CD14-positive monocyte (primary cell): Measurements from ENCODE around the gene CFAP157. TPM values are rescaled to one million over a fixed set of nuclear protein-coding genes. Genes with fewer than 3 reads are reported as not detected.

ENCODE experiments used
- DNase-seq, 3 donors: peaks; one replicate each; pipeline ENCODE4 v3.0.0-alpha.2; 2011 to 2022
- H2AFZ ChIP-seq: 2 replicates; pipeline ENCODE4 v1.6.0; 2012; ENCODE audit warnings: mild to moderate bottlenecking, low read depth, low read length, inconsistent platforms; ENCODE audit not compliant: insufficient read depth, poor library complexity, severe bottlenecking
- H3K27ac ChIP-seq, 2 donors: 1 replicate in 1 of 2; 2 replicates in 1 of 2; pipeline ENCODE4 v1.5.1; 2012 to 2013; ENCODE audit warnings: low read length in 2 of 2, control low read depth in 1 of 2, inconsistent platforms in 1 of 2, low read depth in 1 of 2, mild to moderate bottlenecking in 1 of 2
- H3K27me3 ChIP-seq, 2 donors: one replicate each; pipeline versions ENCODE4 v1.6.0 to v1.6.1; 2011 to 2013; ENCODE audit warnings: low read length in 2 of 2; ENCODE audit not compliant: control insufficient read depth in 2 of 2, insufficient read depth in 2 of 2
- H3K36me3 ChIP-seq, 2 donors: replicated peaks in 1 of 2; 1 replicate in 1 of 2; 2 replicates in 1 of 2; pipeline versions ENCODE4 v1.5.1 to v1.6.1; 2012 to 2013; ENCODE audit warnings: low read length in 2 of 2, control low read depth in 1 of 2, inconsistent platforms in 1 of 2, mild to moderate bottlenecking in 1 of 2; ENCODE audit not compliant: insufficient read depth in 2 of 2, control insufficient read depth in 1 of 2
- H3K4me1 ChIP-seq, 2 donors: 1 replicate in 1 of 2; 2 replicates in 1 of 2; pipeline versions ENCODE4 v1.5.1 to v1.6.1; 2012 to 2013; ENCODE audit warnings: low read length in 2 of 2, control low read depth in 1 of 2, inconsistent platforms in 1 of 2, mild to moderate bottlenecking in 1 of 2, moderate library complexity in 1 of 2; ENCODE audit not compliant: insufficient read depth in 2 of 2, control insufficient read depth in 1 of 2
- H3K4me2 ChIP-seq: replicated peaks from 2 replicates; pipeline ENCODE3; 2012; ENCODE audit warnings: low read length, moderate library complexity, mild to moderate bottlenecking; ENCODE audit not compliant: poor library complexity, severe bottlenecking; ENCODE audit errors: extremely low read depth
- H3K4me3 ChIP-seq, 3 experiments: fragments of 200-600 bp in 1 of 3; sonication (generic) in 1 of 3; replicated peaks in 1 of 3; 1 replicate in 2 of 3; 2 replicates in 1 of 3; pipeline ENCODE4 v1.5.1; 2011 to 2013; ENCODE audit warnings: low read length in 3 of 3, mild to moderate bottlenecking in 3 of 3, control low read depth in 2 of 3, low read depth in 2 of 3, inconsistent platforms in 1 of 3, moderate library complexity in 1 of 3
- H3K79me2 ChIP-seq: 2 replicates; pipeline ENCODE4 v1.6.0; 2012; ENCODE audit warnings: mild to moderate bottlenecking, control low read depth, inconsistent platforms, low read length, moderate library complexity; ENCODE audit not compliant: insufficient read depth
- H3K9ac ChIP-seq: 2 replicates; pipeline ENCODE4 v1.6.0; 2017; ENCODE audit warnings: low read length, mild to moderate bottlenecking; ENCODE audit not compliant: insufficient read depth, poor library complexity, severe bottlenecking
- H3K9me3 ChIP-seq, 2 donors: replicated peaks in 1 of 2; 1 replicate in 1 of 2; 2 replicates in 1 of 2; pipeline versions ENCODE4 v1.5.1 to v1.6.1; 2012 to 2013; ENCODE audit warnings: low read length in 2 of 2, control low read depth in 1 of 2; ENCODE audit not compliant: control insufficient read depth in 1 of 2, insufficient read depth in 1 of 2
- H4K20me1 ChIP-seq: 2 replicates; pipeline ENCODE4 v1.6.0; 2012; ENCODE audit warnings: mild to moderate bottlenecking, low read length, control low read depth, moderate library complexity; ENCODE audit not compliant: insufficient read depth
- H3K27ac Mint-ChIP-seq, 7 donors: one replicate each; pipeline ENCODE4 v1.8.0; 2020; ENCODE audit warnings: mild to moderate bottlenecking in 7 of 7, mixed read lengths in 7 of 7, moderate library complexity in 6 of 7, inconsistent platforms in 2 of 7
- H3K27me3 Mint-ChIP-seq, 3 donors: one replicate each; pipeline ENCODE4 v1.8.0; 2021 to 2022; ENCODE audit warnings: low read depth in 3 of 3, mild to moderate bottlenecking in 3 of 3, mixed read lengths in 3 of 3, moderate library complexity in 3 of 3, inconsistent platforms in 1 of 3
- H3K36me3 Mint-ChIP-seq, 2 donors: one replicate each; pipeline ENCODE4 v1.8.0; 2020; ENCODE audit warnings: mixed read lengths in 2 of 2, inconsistent platforms in 1 of 2, mild to moderate bottlenecking in 1 of 2
- H3K4me1 Mint-ChIP-seq: one replicate; pipeline ENCODE4 v1.8.0; 2020; ENCODE audit warnings: mild to moderate bottlenecking, mixed read lengths
- H3K4me3 Mint-ChIP-seq, 2 donors: one replicate each; pipeline ENCODE4 v1.8.0; 2020; ENCODE audit warnings: mild to moderate bottlenecking in 2 of 2, mixed read lengths in 2 of 2, moderate library complexity in 1 of 2
- H3K9me3 Mint-ChIP-seq, 7 donors: one replicate each; pipeline ENCODE4 v1.8.0; 2020 to 2022; ENCODE audit warnings: mixed read lengths in 7 of 7, mild to moderate bottlenecking in 6 of 7, moderate library complexity in 6 of 7, inconsistent platforms in 2 of 7
- WGBS: methylation state at CpG from one replicate; pipeline ENCODE4 v1.1.5; 2013; ENCODE audit warnings: missing lambda C conversion rate; ENCODE audit not compliant: insufficient coverage; 5-methylcytosine and 5-hydroxymethylcytosine counted together
- intact Hi-C, 2 donors: fragments of 100-400 bp; cut with micrococcal nuclease; formaldehyde crosslinking; loops; one replicate each; pipeline versions ENCODE4 v1.15.0 to v1.15.1; 2023
- polyA plus RNA-seq, 3 donors: library from polyadenylated mRNA; depleted of rRNA in 1 of 3; unstranded in 2 of 3; stranded (reverse) in 1 of 3; fragments of 300-500 nt in 2 of 3; fragments of >200 nt in 1 of 3; fragmentation: Illumina TruSeq in 2 of 3; gene quantifications; 1 replicate in 2 of 3; 2 replicates in 1 of 3; pipeline ENCODE4 v1.2.3, GENCODE V29; 2012 to 2021
- TF ChIP-seq, protein P1 (sequence below): fragments of 200-600 bp; IDR thresholded peaks from one replicate; pipeline ENCODE4 v1.8.0; 2022; ENCODE audit warnings: antibody characterized with exemption, mild to moderate bottlenecking

The CFAP157 gene
- polyA plus RNA-seq, 3 donors: 0.06 to 0.09 TPM; not detected in 1

DNA sequence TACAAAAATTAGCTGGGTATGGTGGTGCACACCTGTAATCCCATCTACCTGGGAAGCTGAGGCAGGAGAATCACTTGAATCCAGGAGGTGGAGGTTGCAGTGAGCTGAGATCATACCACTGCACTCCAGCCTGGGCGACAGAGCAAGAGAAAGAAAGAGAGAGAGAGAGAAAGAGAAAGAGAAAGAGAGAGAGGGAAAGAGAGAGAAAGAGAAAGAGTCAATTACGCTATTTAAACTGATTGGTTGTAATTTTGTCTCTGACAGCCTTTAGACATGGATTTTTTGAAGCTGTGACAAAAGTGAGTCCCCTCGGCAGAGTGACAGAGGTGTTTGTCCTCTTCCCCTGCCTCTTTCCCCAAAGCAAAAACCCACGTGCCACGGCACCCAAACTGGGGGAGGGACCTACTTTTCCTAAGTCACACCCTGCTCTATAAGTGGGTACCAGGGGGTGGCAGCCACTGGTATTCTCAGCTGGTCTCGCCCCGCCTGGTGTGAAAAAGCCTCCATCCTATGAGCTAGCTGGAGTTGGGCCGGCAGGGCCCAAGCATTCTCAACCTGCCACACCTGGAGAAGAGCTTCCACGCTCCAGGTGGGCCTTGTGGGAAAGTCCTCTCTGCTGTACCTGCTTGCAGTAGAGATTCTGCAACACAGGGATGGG, 3.4 kb upstream of the CFAP157 start:
- Histone ChIP-seq H4K20me1 (no peaks in the 10 kb centered on the region), H3K4me2 (no peak overlapping the region), H3K27me3 (no peaks in the 10 kb centered on the region), H3K79me2 (no peaks in the 10 kb centered on the region), H3K4me1 (peaks cover 7 to 8% of the 10 kb centered on the region in 2 donors), H3K36me3 (no peaks in the 10 kb centered on the region), H3K4me3 (no peak overlapping the region), H3K9me3 (no peaks in the 10 kb centered on the region), H3K9ac (no peak overlapping the region), H3K27ac (no peak overlapping the region), H2AFZ (no peak overlapping the region)
- intact Hi-C loops: no loop called here
- H3K4me1 Mint-ChIP-seq: peaks cover 19% of the 10 kb centered on the region
- H3K4me3 Mint-ChIP-seq: no peak overlapping the region
- H3K36me3 Mint-ChIP-seq: no peaks in the 10 kb centered on the region
- WGBS: 100% methylated on average over 2 of the region's 9 CpGs
- TF ChIP-seq, protein P1, sequence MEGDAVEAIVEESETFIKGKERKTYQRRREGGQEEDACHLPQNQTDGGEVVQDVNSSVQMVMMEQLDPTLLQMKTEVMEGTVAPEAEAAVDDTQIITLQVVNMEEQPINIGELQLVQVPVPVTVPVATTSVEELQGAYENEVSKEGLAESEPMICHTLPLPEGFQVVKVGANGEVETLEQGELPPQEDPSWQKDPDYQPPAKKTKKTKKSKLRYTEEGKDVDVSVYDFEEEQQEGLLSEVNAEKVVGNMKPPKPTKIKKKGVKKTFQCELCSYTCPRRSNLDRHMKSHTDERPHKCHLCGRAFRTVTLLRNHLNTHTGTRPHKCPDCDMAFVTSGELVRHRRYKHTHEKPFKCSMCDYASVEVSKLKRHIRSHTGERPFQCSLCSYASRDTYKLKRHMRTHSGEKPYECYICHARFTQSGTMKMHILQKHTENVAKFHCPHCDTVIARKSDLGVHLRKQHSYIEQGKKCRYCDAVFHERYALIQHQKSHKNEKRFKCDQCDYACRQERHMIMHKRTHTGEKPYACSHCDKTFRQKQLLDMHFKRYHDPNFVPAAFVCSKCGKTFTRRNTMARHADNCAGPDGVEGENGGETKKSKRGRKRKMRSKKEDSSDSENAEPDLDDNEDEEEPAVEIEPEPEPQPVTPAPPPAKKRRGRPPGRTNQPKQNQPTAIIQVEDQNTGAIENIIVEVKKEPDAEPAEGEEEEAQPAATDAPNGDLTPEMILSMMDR: no peak
- H3K27me3 Mint-ChIP-seq: peaks cover 1 to 6% (median 4%) of the 10 kb centered on the region in 3 donors
- H3K9me3 Mint-ChIP-seq: peaks cover under 1 to 5% (median 2%) of the 10 kb centered on the region in 7 donors
- no peak for DNase-seq
- H3K27ac Mint-ChIP-seq: peak overlapping the region in 1 of 7 donors; percentile 61

DNA sequence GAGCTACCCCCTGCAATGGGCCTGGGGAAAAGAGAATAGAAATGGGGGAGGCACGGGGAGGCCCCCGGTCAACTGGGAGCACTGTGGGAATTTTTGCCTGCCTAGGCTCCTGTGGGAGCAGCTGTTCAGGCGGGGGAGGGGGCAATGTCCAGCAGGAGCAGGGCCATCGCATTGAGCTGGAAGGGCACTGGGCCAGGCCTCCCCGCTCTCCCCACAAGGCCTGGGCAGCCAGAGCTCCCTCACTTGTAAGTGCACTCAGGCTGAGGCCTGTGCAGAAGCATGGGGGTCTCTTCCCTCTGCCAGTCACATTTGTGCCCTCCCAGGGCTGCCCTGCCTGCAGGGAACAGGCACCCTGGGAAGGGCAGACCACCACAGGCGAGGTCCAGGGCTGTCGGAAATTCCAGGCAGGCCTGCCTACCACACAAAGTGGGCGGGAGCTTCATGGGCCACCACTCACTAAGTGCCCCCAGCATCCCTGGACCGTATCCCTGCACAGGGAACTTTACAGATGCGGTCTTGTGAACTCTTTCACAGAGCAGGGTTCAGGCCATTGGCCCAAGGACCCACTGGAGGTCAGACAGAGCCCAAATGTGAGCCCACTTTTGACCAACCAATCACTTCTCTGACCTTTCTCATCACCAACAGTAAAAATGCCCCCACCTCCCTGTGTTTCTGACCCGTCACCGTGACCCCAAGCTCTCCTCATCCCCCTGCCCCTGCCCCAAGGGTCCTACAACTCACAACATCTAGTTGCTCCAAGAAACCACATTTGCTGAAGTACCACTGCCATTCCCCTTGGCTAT, 1.0 kb upstream of the CFAP157 start:
- DNase-seq: no peak
- WGBS: 92% methylated on average over 12 of the region's 12 CpGs
- peaks cover 0 to 2% of the 10 kb centered on the region in 2 donors for H3K27me3 ChIP-seq

More for the DNA sequence above, 1.0 kb upstream of the CFAP157 start:
- H3K4me2 ChIP-seq: no peak overlapping the region
- TF ChIP-seq, protein P1: no peak
- H3K36me3 Mint-ChIP-seq: peaks cover 2% of the 10 kb centered on the region in 2 donors
- H3K9me3 Mint-ChIP-seq: peaks cover 2 to 7% (median 5%) of the 10 kb centered on the region in 7 donors
- H3K4me1 ChIP-seq: no peaks in the 10 kb centered on the region
- H3K27ac Mint-ChIP-seq: peak overlapping the region in 2 of 7 donors; percentile 52
- intact Hi-C loops: no loop called here
- peaks cover 5% of the 10 kb centered on the region for H3K4me1 Mint-ChIP-seq
- no peak overlapping the region for H2AFZ ChIP-seq
- no peak overlapping the region for H3K4me3 Mint-ChIP-seq
- H3K27ac ChIP-seq: no peak overlapping the region
- H3K4me3 ChIP-seq: no peak overlapping the region
- H3K27me3 Mint-ChIP-seq: peaks cover 6 to 18% (median 12%) of the 10 kb centered on the region in 3 donors
- H3K9me3 ChIP-seq: peaks cover 0 to 2% of the 10 kb centered on the region in 2 donors
- H3K9ac ChIP-seq: no peak overlapping the region
- no peaks in the 10 kb centered on the region for H3K79me2 ChIP-seq
- H3K36me3 ChIP-seq: no peaks in the 10 kb centered on the region
- H4K20me1 ChIP-seq: no peaks in the 10 kb centered on the region
